ENCODE measurements around the gene PLXNA4.
"Not testable (repeated sequence)": the region's sequence is repeated elsewhere in the genome, so short reads cannot be mapped to it uniquely, and the experiment has no call there.

Gene PLXNA4

GRCh38 chr7:132403465-132404110 is 172.7 kb downstream of the PLXNA4 start:
- Mint-ChIP-seq H3K36me3 (ENCODE audit: low read depth) (no peaks in the 10 kb centered on the region), H3K27me3 (no peaks in the 10 kb centered on the region), H3K4me3 (no peak overlapping the region), H3K27ac (no peak overlapping the region), H3K4me1 (ENCODE audit: low read depth) (no peaks in the 10 kb centered on the region), H3K9me3 (peaks cover 4% of the 10 kb centered on the region)
- no peak for DNase-seq

GRCh38 chr7:132402751-132403245 is 173.5 kb downstream of the PLXNA4 start:
- Mint-ChIP-seq H3K4me3 (no peak overlapping the region), H3K36me3 (ENCODE audit: low read depth) (no peaks in the 10 kb centered on the region), H3K4me1 (ENCODE audit: low read depth) (no peaks in the 10 kb centered on the region), H3K27me3 (no peaks in the 10 kb centered on the region), H3K27ac (no peak overlapping the region), H3K9me3 (peaks cover 4% of the 10 kb centered on the region)
- no peak for DNase-seq

- no peaks in the 10 kb centered on the region for H3K36me3 Mint-ChIP-seq (ENCODE audit: low read depth)
These were observed 174.2 kb downstream of the PLXNA4 start for GRCh38 chr7:132402096-132402495.

GRCh38 chr7:132400561-132401142 is 175.6 kb downstream of the PLXNA4 start:
- peaks cover 4% of the 10 kb centered on the region for H3K9me3 Mint-ChIP-seq
- H3K4me1 Mint-ChIP-seq (ENCODE audit: low read depth), result no peaks in the 10 kb centered on the region
- no peak for DNase-seq
- H3K4me3 Mint-ChIP-seq, result no peak overlapping the region
- no peaks in the 10 kb centered on the region for H3K27me3 Mint-ChIP-seq
- H3K27ac Mint-ChIP-seq, result no peak overlapping the region
- no peaks in the 10 kb centered on the region for H3K36me3 Mint-ChIP-seq (ENCODE audit: low read depth)

More at GRCh38 chr7:132402096-132402495, 174.2 kb downstream of the PLXNA4 start:
- no peak overlapping the region for H3K4me3 Mint-ChIP-seq
- no peak for DNase-seq
- no peaks in the 10 kb centered on the region for H3K27me3 Mint-ChIP-seq
- peaks cover 4% of the 10 kb centered on the region for H3K9me3 Mint-ChIP-seq
- H3K4me1 Mint-ChIP-seq (ENCODE audit: low read depth), result no peaks in the 10 kb centered on the region
- H3K27ac Mint-ChIP-seq, result no peak overlapping the region

GRCh38 chr7:132399367-132399766 is 176.9 kb downstream of the PLXNA4 start:
- no peaks in the 10 kb centered on the region for H3K27me3 Mint-ChIP-seq
- peaks cover 3% of the 10 kb centered on the region for H3K4me1 Mint-ChIP-seq (ENCODE audit: low read depth)
- no peak for DNase-seq
- H3K36me3 Mint-ChIP-seq (ENCODE audit: low read depth), result no peaks in the 10 kb centered on the region
- H3K27ac Mint-ChIP-seq, result no peak overlapping the region
- H3K9me3 Mint-ChIP-seq, result peaks cover 4% of the 10 kb centered on the region
- no peak overlapping the region for H3K4me3 Mint-ChIP-seq

- no peak overlapping the region for H3K4me3 Mint-ChIP-seq
- H3K36me3 Mint-ChIP-seq (ENCODE audit: low read depth), result no peaks in the 10 kb centered on the region
- no peaks in the 10 kb centered on the region for H3K27me3 Mint-ChIP-seq
- no peak overlapping the region for H3K27ac Mint-ChIP-seq
- DNase-seq, result no peak
- peaks cover 4% of the 10 kb centered on the region for H3K9me3 Mint-ChIP-seq
- H3K4me1 Mint-ChIP-seq (ENCODE audit: low read depth), result peaks cover 3% of the 10 kb centered on the region
These were observed 177.9 kb downstream of the PLXNA4 start for GRCh38 chr7:132398253-132398925.

GRCh38 chr7:132397070-132397469 is 179.2 kb downstream of the PLXNA4 start:
- Mint-ChIP-seq H3K27ac (no peak overlapping the region), H3K4me3 (no peak overlapping the region), H3K4me1 (ENCODE audit: low read depth) (peaks cover 3% of the 10 kb centered on the region), H3K9me3 (peaks cover 4% of the 10 kb centered on the region), H3K36me3 (ENCODE audit: low read depth) (no peaks in the 10 kb centered on the region), H3K27me3 (no peaks in the 10 kb centered on the region)
- no peak for DNase-seq

- Mint-ChIP-seq H3K36me3 (ENCODE audit: low read depth) (no peaks in the 10 kb centered on the region), H3K4me3 (no peak overlapping the region), H3K27me3 (no peaks in the 10 kb centered on the region), H3K4me1 (ENCODE audit: low read depth) (peaks cover 3% of the 10 kb centered on the region), H3K9me3 (no peaks in the 10 kb centered on the region), H3K27ac (no peak overlapping the region)
- no peak for DNase-seq
These were observed 180.9 kb downstream of the PLXNA4 start for GRCh38 chr7:132395361-132395760.

GRCh38 chr7:132394283-132395198 is 181.7 kb downstream of the PLXNA4 start:
- no peak for DNase-seq
- H3K36me3 Mint-ChIP-seq (ENCODE audit: low read depth), result no peaks in the 10 kb centered on the region
- H3K4me1 Mint-ChIP-seq (ENCODE audit: low read depth), result peaks cover 3% of the 10 kb centered on the region
- no peaks in the 10 kb centered on the region for H3K27me3 Mint-ChIP-seq
- H3K9me3 Mint-ChIP-seq, result no peaks in the 10 kb centered on the region
- no peak overlapping the region for H3K27ac Mint-ChIP-seq
- no peak overlapping the region for H3K4me3 Mint-ChIP-seq

GRCh38 chr7:132393789-132394261 is 182.4 kb downstream of the PLXNA4 start:
- Mint-ChIP-seq H3K36me3 (ENCODE audit: low read depth) (no peaks in the 10 kb centered on the region), H3K9me3 (no peaks in the 10 kb centered on the region), H3K27ac (no peak overlapping the region), H3K4me3 (no peak overlapping the region), H3K27me3 (no peaks in the 10 kb centered on the region), H3K4me1 (ENCODE audit: low read depth) (peaks cover 3% of the 10 kb centered on the region)
- DNase-seq, result no peak

GRCh38 chr7:132392713-132393112 is 183.6 kb downstream of the PLXNA4 start:
- H3K4me3 Mint-ChIP-seq, result no peak overlapping the region
- no peak overlapping the region for H3K27ac Mint-ChIP-seq
- no peaks in the 10 kb centered on the region for H3K27me3 Mint-ChIP-seq
- DNase-seq, result no peak
- no peaks in the 10 kb centered on the region for H3K9me3 Mint-ChIP-seq
- H3K4me1 Mint-ChIP-seq (ENCODE audit: low read depth), result peaks cover 3% of the 10 kb centered on the region
- H3K36me3 Mint-ChIP-seq (ENCODE audit: low read depth), result no peaks in the 10 kb centered on the region

GRCh38 chr7:132390705-132391104 is 185.6 kb downstream of the PLXNA4 start:
- Mint-ChIP-seq H3K27ac (no peak overlapping the region), H3K36me3 (ENCODE audit: low read depth) (no peaks in the 10 kb centered on the region), H3K4me1 (ENCODE audit: low read depth) (peaks cover 3% of the 10 kb centered on the region), H3K27me3 (no peaks in the 10 kb centered on the region), H3K4me3 (no peak overlapping the region), H3K9me3 (no peaks in the 10 kb centered on the region)
- no peak for DNase-seq

- not testable (repeated sequence) for H3K27ac Mint-ChIP-seq; H3K4me3 Mint-ChIP-seq; DNase-seq; H3K36me3 Mint-ChIP-seq (ENCODE audit: low read depth); H3K4me1 Mint-ChIP-seq (ENCODE audit: low read depth); H3K27me3 Mint-ChIP-seq; H3K9me3 Mint-ChIP-seq
These were observed 186.2 kb downstream of the PLXNA4 start for GRCh38 chr7:132390049-132390448.

- no peak for DNase-seq
- H3K36me3 Mint-ChIP-seq (ENCODE audit: low read depth), result no peaks in the 10 kb centered on the region
- H3K9me3 Mint-ChIP-seq, result no peaks in the 10 kb centered on the region
- no peak overlapping the region for H3K27ac Mint-ChIP-seq
- peaks cover 3% of the 10 kb centered on the region for H3K27me3 Mint-ChIP-seq
- no peak overlapping the region for H3K4me3 Mint-ChIP-seq
- H3K4me1 Mint-ChIP-seq (ENCODE audit: low read depth), result no peaks in the 10 kb centered on the region
These were observed 187.6 kb downstream of the PLXNA4 start for GRCh38 chr7:132388688-132389087.
